ENCODE data around the gene ANO2.

Gene ANO2

DNA sequence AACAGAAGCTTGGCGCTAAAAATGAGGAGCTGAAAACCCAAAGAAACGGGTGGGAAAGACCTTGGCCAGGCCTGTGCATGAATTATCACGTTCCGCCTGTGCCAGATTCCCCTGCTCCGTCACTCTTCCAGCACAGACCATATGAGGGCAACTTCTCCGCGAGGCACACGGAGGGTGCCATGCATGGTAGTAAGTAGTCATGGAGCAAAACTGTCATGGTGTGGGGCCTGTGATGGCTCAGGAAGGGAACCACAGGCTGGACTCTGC, 148.2 kb downstream of the ANO2 start:
- H3K4me3 ChIP-seq (ENCODE audit: control insufficient read depth, low read depth, low read length), result no peak overlapping the region
- TF ChIP-seq, protein P1, sequence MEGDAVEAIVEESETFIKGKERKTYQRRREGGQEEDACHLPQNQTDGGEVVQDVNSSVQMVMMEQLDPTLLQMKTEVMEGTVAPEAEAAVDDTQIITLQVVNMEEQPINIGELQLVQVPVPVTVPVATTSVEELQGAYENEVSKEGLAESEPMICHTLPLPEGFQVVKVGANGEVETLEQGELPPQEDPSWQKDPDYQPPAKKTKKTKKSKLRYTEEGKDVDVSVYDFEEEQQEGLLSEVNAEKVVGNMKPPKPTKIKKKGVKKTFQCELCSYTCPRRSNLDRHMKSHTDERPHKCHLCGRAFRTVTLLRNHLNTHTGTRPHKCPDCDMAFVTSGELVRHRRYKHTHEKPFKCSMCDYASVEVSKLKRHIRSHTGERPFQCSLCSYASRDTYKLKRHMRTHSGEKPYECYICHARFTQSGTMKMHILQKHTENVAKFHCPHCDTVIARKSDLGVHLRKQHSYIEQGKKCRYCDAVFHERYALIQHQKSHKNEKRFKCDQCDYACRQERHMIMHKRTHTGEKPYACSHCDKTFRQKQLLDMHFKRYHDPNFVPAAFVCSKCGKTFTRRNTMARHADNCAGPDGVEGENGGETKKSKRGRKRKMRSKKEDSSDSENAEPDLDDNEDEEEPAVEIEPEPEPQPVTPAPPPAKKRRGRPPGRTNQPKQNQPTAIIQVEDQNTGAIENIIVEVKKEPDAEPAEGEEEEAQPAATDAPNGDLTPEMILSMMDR (IDR thresholded peaks at IDR 0.05; ENCODE audit: control insufficient read depth, insufficient read depth, low read depth, low read length, missing control alignments), result no peak
- no peak for DNase-seq (ENCODE audit: low read depth)

DNA sequence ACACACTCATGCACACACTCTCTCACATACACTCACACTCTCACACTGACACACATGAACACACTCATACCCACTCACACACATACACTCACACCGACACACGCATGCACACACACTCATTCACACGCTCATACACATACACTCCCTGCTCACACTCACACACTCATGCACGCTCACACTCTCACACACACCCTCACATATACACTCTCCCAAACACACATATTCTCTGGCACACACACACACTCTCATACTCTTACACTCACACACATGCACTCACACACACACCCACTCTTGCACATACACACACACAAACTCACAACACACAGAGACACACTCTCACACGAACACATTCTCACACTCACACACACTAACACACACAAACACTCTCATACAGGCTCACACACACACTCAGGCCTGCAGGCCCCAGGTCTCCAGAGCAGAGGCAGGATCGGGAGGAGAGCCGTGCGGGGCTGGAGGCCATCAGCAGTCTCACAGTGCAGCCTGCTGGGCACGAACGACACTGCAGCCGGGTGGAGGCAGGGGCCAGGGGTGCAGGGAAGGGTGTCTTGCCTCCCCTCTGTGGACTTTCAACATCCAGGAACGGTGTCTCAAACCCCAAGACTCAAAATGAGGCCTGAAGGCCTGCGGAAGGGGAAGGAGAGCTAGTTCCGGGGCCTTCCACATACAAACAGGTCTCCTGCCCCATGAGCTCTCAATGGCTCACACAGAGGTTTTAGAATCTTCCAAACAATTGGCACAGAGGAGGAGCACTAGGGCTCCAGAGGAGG, 148.7 kb downstream of the ANO2 start:
- H3K4me3 ChIP-seq (ENCODE audit: control insufficient read depth, low read depth, low read length), result no peak overlapping the region
- no peak for DNase-seq (ENCODE audit: low read depth)
- TF ChIP-seq, protein P1 (IDR thresholded peaks at IDR 0.05; ENCODE audit: control insufficient read depth, insufficient read depth, low read depth, low read length, missing control alignments), result peak; percentile 67

DNA sequence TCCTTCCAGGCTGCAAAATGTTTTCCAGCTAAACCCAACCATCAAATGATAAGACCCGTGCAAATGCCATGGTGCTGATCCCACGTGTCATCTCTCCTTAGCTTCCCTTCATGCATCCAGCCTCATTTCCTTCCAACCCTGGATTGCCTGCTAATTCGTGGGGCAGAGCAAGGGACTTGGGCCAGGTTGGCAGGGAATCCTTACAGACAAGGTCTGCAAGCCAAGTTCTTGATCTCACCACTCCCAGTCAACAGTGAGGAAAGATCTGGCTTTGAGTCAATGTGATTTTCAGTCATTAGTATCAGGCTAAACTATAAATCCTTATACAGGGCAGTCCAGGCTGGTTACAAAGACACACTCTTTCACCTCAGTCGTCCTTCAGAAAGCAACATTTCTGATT, 150.9 kb downstream of the ANO2 start:
- DNase-seq (ENCODE audit: low read depth), result no peak
- TF ChIP-seq, protein P1 (IDR thresholded peaks at IDR 0.05; ENCODE audit: control insufficient read depth, insufficient read depth, low read depth, low read length, missing control alignments), result no peak
- H3K4me3 ChIP-seq (ENCODE audit: control insufficient read depth, low read depth, low read length), result no peak overlapping the region

GRCh38 chr12:5792343-5792742, 152.7 kb downstream of the ANO2 start:
- no peak overlapping the region for H3K4me3 ChIP-seq (ENCODE audit: control insufficient read depth, low read depth, low read length)
- no peak for DNase-seq (ENCODE audit: low read depth)
- TF ChIP-seq, protein P1 (IDR thresholded peaks at IDR 0.05; ENCODE audit: control insufficient read depth, insufficient read depth, low read depth, low read length, missing control alignments), result no peak

DNA sequence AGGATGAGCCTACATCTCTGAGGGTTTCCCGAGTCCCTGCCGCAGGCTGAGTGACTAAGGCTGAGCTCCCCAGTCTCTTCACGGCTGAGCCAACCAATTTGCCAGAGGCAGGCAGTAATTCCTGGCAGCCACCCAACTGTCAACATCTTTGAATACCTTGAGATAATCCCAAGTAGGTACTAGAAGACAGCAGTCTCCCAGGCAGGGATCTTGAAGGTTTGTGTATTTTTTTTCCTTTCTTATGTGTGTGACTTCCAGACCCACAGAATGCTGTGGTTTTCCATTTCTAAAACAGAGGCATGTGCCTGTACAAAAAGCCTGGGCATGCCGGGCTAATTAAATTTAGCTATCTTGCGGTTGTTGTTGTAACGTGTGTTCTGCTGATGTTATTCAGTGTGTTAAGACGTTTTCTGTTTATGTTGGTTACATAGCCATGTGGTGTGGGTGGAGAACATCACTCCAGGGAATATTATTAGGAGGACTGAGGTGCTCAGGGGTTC, 155.5 kb downstream of the ANO2 start:
- DNase-seq (ENCODE audit: low read depth), result peak; percentile 13
- TF ChIP-seq, protein P1 (IDR thresholded peaks at IDR 0.05; ENCODE audit: control insufficient read depth, insufficient read depth, low read depth, low read length, missing control alignments), result no peak
- H3K4me3 ChIP-seq (ENCODE audit: control insufficient read depth, low read depth, low read length), result no peak overlapping the region

- no peak overlapping the region for H3K4me3 ChIP-seq (ENCODE audit: control insufficient read depth, low read depth, low read length)
- no peak for DNase-seq (ENCODE audit: low read depth)
- TF ChIP-seq, protein P1 (IDR thresholded peaks at IDR 0.05; ENCODE audit: control insufficient read depth, insufficient read depth, low read depth, low read length, missing control alignments), result no peak
Observed at GRCh38 chr12:5787828-5788227, 157.2 kb downstream of the ANO2 start.
